Activated naive CD4-positive, alpha-beta T cell treated with anti-CD3 and anti-CD28 coated beads for 36 hours (primary cell): ENCODE measurements around the gene CHST8. TPM values are rescaled to one million over a fixed set of nuclear protein-coding genes. Genes with fewer than 3 reads are reported as not detected.

ENCODE experiments used
- CTCF ChIA-PET: fragments of 350-600 bp; sonication (Branson Sonifier 250); formaldehyde crosslinking; loops from one replicate; lab custom pipeline; 2021; ENCODE audit warnings: antibody characterized with exemption; lab: Charles Lee
- DNase-seq: peaks from one replicate; pipeline ENCODE4 v3.0.0-alpha.2; 2020
- H3K27ac Mint-ChIP-seq: one replicate; pipeline ENCODE4 v1.8.0; 2021; ENCODE audit warnings: mild to moderate bottlenecking, mixed read lengths
- H3K27me3 Mint-ChIP-seq: one replicate; pipeline ENCODE4 v1.8.0; 2021; ENCODE audit warnings: low read depth, mixed read lengths
- H3K36me3 Mint-ChIP-seq: one replicate; pipeline ENCODE4 v1.8.0; 2021; ENCODE audit warnings: low read depth, mixed read lengths
- H3K4me1 Mint-ChIP-seq: one replicate; pipeline ENCODE4 v1.8.0; 2021; ENCODE audit warnings: low read depth, mixed read lengths
- H3K4me3 Mint-ChIP-seq: one replicate; pipeline ENCODE4 v1.8.0; 2021; ENCODE audit warnings: mild to moderate bottlenecking, moderate library complexity, mixed read lengths
- H3K9me3 Mint-ChIP-seq: one replicate; pipeline ENCODE4 v1.8.0; 2021; ENCODE audit warnings: mixed read lengths
- intact Hi-C: fragments of 100-400 bp; cut with micrococcal nuclease; formaldehyde crosslinking; loops from one replicate; pipeline ENCODE4 v1.15.1; 2023
- total RNA-seq, 2 experiments: library from RNA; stranded (reverse); gene quantifications; one replicate each; pipeline ENCODE4 v1.2.3, GENCODE V29; 2021

CHST8 gene
- total RNA-seq, 2 experiments from 2014 or later: not detected

DNA sequence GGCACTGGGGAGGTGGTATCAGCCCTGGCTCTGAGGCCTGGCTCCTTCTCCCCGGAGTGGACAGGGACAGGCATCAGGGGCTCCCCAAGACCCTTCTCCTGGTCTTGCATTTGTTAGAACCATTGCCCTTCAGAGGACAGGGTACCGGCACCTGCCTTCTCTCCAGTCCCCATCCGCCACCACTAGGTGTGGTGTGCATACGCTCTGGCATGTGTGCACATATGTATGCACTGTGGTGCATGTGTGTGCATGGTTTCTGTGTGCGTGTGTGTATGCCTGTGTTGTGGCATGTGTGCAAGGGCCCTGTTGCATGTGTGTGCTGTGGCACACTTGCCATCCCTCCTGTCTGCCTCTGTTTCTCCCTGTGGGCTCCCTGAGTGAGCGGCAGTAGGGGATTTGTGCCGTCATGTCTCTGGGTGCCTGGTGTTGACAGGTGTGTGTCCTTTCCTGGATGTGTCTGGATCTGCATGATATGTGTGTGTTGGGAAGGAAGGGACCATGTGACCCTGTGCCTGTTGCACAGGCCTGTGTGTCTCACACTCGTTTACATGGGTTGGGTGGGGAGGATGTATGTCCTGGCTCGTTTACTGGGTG is 184.2 kb downstream of the CHST8 start:
- H3K4me1 Mint-ChIP-seq: no peaks in the 10 kb centered on the region
- no peak overlapping the region for H3K27ac Mint-ChIP-seq
- DNase-seq: no peak
- CTCF ChIA-PET: interaction anchor here (2.1 kb wide), 1 partner anchor 11 kb away, joined by 5 read pairs; no protein-coding TSS in a partner anchor
- H3K36me3 Mint-ChIP-seq: no peaks in the 10 kb centered on the region
- no peak overlapping the region for H3K4me3 Mint-ChIP-seq
- intact Hi-C loops: no loop called here
- no peaks in the 10 kb centered on the region for H3K27me3 Mint-ChIP-seq
- H3K9me3 Mint-ChIP-seq: no peaks in the 10 kb centered on the region

DNA sequence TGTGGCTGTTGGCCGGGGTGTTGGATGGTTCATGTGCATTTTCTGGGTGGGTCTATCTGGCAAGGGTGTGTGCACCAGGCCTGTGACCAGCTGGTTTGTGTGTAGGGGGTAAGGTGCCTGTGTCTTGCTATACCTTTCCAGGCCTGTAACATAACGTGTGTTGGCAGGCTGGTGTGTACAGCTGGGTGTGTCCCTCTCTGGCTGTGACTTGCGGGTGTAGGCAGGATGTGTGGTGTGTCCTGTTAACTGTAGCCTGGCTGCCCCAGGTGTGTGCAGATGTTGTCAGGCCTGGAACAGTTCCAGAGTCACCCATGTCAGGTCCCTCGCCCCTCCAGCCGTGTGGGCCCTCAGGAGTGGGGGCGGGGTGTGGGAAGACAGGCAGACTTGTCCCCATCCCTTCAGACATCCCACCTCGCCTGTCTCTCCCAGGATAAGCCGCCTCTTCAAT is 184.7 kb downstream of the CHST8 start:
- H3K36me3 Mint-ChIP-seq: no peaks in the 10 kb centered on the region
- CTCF ChIA-PET: no interaction called here
- H3K27me3 Mint-ChIP-seq: no peaks in the 10 kb centered on the region
- no peaks in the 10 kb centered on the region for H3K9me3 Mint-ChIP-seq
- intact Hi-C loops: no loop called here
- no peaks in the 10 kb centered on the region for H3K4me1 Mint-ChIP-seq
- H3K4me3 Mint-ChIP-seq: no peak overlapping the region
- no peak for DNase-seq
- no peak overlapping the region for H3K27ac Mint-ChIP-seq

DNA sequence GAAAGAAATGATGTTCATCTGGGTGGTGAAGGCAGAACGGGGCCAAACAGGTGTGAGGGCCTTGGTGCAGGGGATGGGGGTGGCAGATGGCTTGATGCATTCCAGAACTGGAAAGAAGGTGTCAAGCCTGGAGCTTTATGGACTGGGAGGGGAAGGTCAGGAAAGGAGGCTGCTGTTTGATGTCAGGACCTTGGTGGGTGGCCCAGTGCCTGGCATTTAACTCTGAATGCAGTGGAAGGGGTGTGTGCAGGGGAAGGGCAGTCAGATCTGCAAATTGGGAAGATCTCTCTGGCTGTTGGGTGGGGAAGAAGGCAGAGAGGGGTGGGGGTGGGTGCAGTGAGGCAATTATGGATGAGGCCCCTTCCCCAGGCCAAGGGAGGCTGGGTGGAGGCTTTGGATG is 186.6 kb downstream of the CHST8 start:
- intact Hi-C loops: no loop called here
- CTCF ChIA-PET: no interaction called here
- Mint-ChIP-seq H3K9me3 (no peaks in the 10 kb centered on the region), H3K27me3 (no peaks in the 10 kb centered on the region), H3K4me1 (no peaks in the 10 kb centered on the region), H3K4me3 (no peak overlapping the region), H3K36me3 (no peaks in the 10 kb centered on the region), H3K27ac (no peak overlapping the region)
- no peak for DNase-seq

DNA sequence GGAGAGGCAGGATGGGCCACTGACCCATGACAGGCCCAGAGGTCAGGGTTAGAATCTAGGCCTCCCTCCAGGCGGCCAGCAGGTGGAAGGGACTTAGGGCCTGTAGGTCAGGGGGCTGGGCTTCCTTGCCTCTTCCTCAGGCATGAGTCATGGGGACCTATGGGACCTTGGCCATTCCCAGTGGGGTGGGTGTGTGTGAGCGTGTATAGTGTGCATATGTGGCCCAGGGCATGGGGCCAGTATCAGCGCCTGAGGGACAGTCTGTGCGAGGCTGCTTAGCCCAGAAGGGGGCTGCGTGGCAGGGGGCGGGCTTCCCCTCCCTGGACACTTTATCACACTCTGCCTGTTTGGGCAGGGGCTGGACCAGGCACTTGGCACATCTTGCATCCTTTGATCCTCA is 188.2 kb downstream of the CHST8 start:
- no peaks in the 10 kb centered on the region for H3K27me3 Mint-ChIP-seq
- intact Hi-C loops: no loop called here
- no peak overlapping the region for H3K27ac Mint-ChIP-seq
- no peaks in the 10 kb centered on the region for H3K36me3 Mint-ChIP-seq
- DNase-seq: no peak
- no peaks in the 10 kb centered on the region for H3K4me1 Mint-ChIP-seq
- no peaks in the 10 kb centered on the region for H3K9me3 Mint-ChIP-seq
- CTCF ChIA-PET: no interaction called here
- H3K4me3 Mint-ChIP-seq: no peak overlapping the region

DNA sequence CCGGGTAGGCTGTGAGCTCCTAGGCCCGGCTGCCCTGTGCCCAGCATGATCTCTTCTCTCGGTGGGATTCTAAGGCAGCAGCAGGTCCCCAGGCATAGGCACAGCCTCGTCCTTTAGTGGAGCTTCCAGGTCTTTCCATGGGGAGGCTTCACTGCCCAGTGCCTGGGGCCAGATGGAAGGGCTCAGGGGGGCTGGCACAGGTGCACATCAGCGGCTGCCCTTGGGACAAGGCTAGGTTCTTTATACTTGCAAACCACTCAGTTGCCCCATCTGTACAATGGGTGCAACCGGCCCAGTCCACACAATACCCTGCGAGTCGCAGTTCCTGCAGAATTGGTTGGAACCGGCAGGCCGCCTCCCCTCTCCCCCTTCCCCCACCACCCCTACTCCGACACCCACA is 189.1 kb downstream of the CHST8 start:
- Mint-ChIP-seq H3K4me1 (no peaks in the 10 kb centered on the region), H3K36me3 (no peaks in the 10 kb centered on the region), H3K27me3 (no peaks in the 10 kb centered on the region), H3K27ac (no peak overlapping the region), H3K9me3 (no peaks in the 10 kb centered on the region), H3K4me3 (no peak overlapping the region)
- DNase-seq: no peak
- intact Hi-C loops: no loop called here
- CTCF ChIA-PET: no interaction called here

DNA sequence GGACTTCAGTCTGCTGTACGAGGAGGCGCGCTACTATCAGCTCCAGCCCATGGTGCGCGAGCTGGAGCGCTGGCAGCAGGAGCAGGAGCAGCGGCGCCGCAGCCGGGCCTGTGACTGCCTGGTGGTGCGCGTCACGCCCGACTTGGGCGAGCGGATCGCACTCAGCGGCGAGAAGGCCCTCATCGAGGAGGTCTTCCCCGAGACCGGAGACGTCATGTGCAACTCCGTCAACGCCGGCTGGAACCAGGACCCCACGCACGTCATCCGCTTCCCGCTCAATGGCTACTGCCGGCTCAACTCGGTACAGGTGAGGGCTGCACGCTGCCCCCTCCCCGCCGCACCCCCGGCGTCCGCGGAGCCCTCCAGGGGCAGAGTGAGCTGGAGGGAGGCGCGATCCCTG is 189.5 kb downstream of the CHST8 start:
- no peaks in the 10 kb centered on the region for H3K9me3 Mint-ChIP-seq
- no peaks in the 10 kb centered on the region for H3K4me1 Mint-ChIP-seq
- DNase-seq: no peak
- intact Hi-C loops: no loop called here
- CTCF ChIA-PET: no interaction called here
- H3K27ac Mint-ChIP-seq: no peak overlapping the region
- H3K27me3 Mint-ChIP-seq: no peaks in the 10 kb centered on the region
- no peaks in the 10 kb centered on the region for H3K36me3 Mint-ChIP-seq
- no peak overlapping the region for H3K4me3 Mint-ChIP-seq

DNA sequence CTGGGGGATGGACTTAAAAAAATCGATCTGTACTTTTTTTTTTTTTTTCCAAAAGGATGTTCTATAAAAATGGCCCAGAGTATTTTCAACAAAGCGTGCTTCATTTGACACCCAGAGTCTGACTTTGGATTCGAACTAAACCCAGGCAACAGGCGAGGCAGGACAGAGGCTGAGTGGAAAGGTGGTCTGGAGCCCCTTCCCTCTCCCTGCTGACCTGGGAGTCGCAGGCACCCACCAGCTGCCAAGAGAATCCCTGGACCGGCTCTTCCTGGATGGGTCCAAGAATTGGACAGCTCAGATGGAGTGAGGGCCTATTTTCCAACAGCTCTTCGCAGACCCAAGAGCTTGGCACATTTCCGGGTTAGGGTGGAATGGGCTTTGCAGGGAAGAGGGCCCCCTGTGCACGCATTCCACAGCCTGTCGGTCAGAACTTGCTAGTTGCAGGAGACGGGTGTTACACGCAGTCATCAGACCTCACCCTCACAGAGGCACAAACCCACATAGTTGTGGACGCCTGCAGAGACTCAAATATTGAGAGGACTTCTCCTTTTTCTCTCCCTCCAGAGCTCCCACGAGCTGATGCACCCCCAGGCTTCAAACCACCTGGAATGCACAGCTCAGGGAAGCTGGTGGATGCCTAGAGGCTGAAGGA is 190.1 kb downstream of the CHST8 start:
- Mint-ChIP-seq H3K36me3 (no peaks in the 10 kb centered on the region), H3K27me3 (no peaks in the 10 kb centered on the region), H3K4me3 (no peak overlapping the region), H3K9me3 (no peaks in the 10 kb centered on the region), H3K27ac (no peak overlapping the region), H3K4me1 (no peaks in the 10 kb centered on the region)
- CTCF ChIA-PET: no interaction called here
- no peak for DNase-seq
- intact Hi-C loops: no loop called here

DNA sequence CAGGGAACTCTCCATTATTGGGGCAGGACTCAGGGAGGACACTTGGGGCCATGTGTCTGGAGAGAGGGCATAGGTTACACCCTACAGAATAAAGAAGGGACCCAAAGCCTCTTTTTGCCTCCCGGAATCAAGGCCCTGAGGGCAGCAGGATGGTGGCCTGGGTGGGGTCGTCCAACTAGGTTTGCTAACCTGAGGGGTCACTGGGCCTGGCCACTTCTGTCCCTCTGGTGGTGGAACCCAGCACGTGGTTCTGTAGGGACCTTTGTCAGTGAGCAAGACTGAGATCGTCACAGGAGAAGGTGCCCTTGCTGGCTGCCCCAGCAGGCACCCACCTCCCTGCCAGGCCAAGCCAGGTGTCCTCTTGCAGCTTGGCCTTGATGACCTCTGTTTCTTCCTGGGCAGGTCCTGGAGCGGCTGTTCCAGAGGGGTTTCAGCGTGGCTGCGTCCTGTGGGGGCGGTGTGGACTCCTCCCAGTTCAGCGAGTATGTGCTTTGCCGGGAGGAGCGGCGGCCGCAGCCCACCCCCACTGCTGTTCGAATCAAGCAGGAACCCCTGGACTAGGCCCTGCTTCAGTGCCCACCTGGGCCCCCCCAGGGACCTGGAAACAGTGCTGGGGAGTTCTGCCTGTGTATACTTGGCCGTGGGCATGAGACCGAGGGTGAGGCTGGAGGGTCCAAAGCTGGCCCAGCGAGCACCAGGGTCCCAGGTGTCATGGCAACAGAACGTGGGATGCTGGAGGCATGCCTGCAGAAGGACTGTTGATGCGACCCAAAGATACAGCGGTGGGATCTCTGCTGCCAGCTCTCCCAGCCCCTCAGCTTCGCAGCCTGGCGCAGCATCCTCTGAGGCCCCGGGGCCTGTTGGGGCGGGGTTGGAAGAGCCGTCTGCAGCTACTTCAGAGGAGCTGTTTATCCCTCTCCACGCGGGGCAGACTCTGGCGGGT is 190.9 kb downstream of the CHST8 start:
- no peaks in the 10 kb centered on the region for H3K4me1 Mint-ChIP-seq
- H3K27me3 Mint-ChIP-seq: no peaks in the 10 kb centered on the region
- H3K9me3 Mint-ChIP-seq: no peaks in the 10 kb centered on the region

DNA sequence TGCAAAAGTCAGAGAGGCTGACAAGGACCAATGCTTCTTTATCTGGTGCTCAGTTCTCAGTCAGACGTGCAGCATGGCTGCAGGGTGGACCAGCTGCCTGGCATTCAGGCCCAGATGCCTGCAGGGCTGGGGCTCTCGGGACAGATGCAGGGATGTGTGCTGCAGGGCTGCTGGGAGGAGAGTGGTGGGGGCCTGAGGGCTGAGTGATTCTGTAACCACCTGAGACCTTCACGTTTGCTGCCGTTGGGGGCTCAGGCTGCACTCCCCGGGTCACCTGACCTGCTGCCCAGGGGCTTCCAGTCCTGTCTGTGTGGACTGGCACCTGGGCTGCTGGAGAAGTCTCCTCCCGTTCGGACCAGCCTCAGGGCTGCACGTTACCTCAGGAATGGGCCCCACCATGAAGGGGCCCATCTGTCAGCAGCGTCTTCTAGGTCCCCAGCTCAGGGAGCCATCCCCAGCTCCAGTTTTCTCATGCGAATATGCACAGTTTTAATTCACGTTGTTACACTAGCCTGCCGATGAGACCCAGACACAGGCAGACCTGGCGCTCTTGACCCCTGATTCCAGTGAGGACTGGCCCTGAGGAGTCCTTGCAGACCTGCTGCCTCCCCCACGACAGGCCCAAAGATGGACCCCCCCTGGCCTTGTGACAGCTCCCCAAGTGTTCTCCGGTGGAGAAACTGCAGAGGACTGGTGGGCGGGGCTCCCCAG is 191.8 kb downstream of the CHST8 start:
- Mint-ChIP-seq H3K27ac (no peak overlapping the region), H3K4me1 (no peaks in the 10 kb centered on the region), H3K4me3 (no peak overlapping the region), H3K9me3 (no peaks in the 10 kb centered on the region), H3K36me3 (no peaks in the 10 kb centered on the region), H3K27me3 (peaks cover under 1% of the 10 kb centered on the region)
- CTCF ChIA-PET: no interaction called here
- DNase-seq: no peak
- intact Hi-C loops: no loop called here

More for the DNA sequence above, 190.9 kb downstream of the CHST8 start:
- CTCF ChIA-PET: no interaction called here
- no peak overlapping the region for H3K27ac Mint-ChIP-seq
- no peak for DNase-seq
- no peak overlapping the region for H3K4me3 Mint-ChIP-seq
- no peaks in the 10 kb centered on the region for H3K36me3 Mint-ChIP-seq
- intact Hi-C loops: no loop called here

DNA sequence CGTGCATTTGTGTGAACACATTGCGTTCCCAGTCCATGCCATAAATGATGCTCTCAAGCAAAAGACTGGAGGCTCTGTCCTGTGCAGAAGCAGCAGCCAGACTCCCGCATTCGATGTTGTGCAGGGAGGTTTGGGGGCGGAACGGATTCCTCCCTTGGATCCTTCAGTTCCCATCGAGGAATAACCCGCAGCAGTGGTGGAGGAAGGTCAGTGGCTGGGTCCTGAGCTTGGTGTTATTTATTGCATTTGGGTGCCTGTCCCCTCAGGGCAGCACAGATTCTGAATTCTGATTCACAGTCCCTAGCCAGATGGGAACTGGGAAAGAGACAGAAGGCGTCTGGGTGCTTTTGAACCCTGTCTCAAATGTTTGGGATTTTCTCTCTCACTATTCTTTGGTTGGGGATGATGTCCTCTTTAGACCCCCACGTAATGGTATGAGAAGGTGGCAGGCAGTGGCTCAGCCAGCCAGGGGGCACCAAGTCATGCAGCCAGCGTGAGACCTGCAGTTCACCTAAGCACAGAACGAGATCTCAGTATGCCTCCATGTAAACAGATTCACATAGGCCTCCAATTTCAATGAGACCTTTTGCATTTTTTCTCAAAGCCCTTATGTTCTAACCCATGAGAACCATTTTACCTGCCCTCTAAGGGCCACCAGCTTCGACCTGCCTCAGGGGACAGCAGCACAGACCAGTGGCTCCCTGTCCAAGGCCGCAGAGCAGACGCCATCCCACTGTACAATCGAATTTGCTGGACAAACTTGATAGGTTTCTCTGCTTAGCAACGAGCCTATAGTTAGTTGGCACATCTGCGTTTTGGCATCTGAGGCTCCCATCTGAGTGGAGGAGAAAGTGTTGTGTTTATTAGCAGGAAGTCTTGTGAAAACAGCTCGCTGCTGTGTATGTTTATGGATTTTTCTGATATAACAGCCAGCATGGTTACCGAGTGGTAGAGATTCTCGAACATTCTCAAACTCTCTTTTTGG is 192.7 kb downstream of the CHST8 start:
- peaks cover 6% of the 10 kb centered on the region for H3K27me3 Mint-ChIP-seq
- intact Hi-C loops: no loop called here
- H3K27ac Mint-ChIP-seq: peak overlapping the region; percentile 11
- H3K36me3 Mint-ChIP-seq: no peaks in the 10 kb centered on the region
- DNase-seq: no peak
- H3K4me1 Mint-ChIP-seq: peaks cover 4% of the 10 kb centered on the region
- no peaks in the 10 kb centered on the region for H3K9me3 Mint-ChIP-seq
- CTCF ChIA-PET: interaction anchor here (1.1 kb wide), 1 partner anchor 37 kb away, joined by 3 read pairs; no protein-coding TSS in a partner anchor
- H3K4me3 Mint-ChIP-seq: no peak overlapping the region
